A549 (cell line): ENCODE results near the gene HLA-C.

Experiments used
- CTCF ChIP-seq: fragments of >200 bp; sonication (Bioruptor Twin); formaldehyde crosslinking; IDR thresholded peaks from 3 replicates; pipeline ENCODE4 v1.5.1; 2016
- ESRRA ChIP-seq: fragments of 150-350 bp; IDR thresholded peaks from 2 replicates; pipeline ENCODE4 v1.6.1; 2014; ENCODE audit warnings: mild to moderate bottlenecking, low read length, borderline replicate concordance
- JUN ChIP-seq, 2 experiments: fragments of >200 bp; sonication (Bioruptor Twin); formaldehyde crosslinking; IDR thresholded peaks; 2 replicates in 1 of 2; 3 replicates in 1 of 2; pipeline ENCODE4 v1.6.1; 2016 to 2017
- MAZ ChIP-seq: fragments of 150-350 bp; IDR thresholded peaks from 2 replicates; pipeline ENCODE4 v1.6.1; 2014; ENCODE audit warnings: antibody characterized with exemption, low read depth, low read length, borderline replicate concordance

- TF ChIP-seq CTCF: no peak
- TF ChIP-seq ESRRA: no peak
- TF ChIP-seq MAZ: no peak
- no peak for TF ChIP-seq JUN (IDR thresholded peaks at IDR 0.05)
Measured at GRCh38 chr6:31225735-31226134, 46.2 kb downstream of the HLA-C start.
